SK-N-SH (cell line): Measurements from ENCODE around the gene IMPDH2. TPM values are rescaled to one million over a fixed set of nuclear protein-coding genes. Genes with fewer than 3 reads are reported as not detected.

Experiments used
- CTCF ChIA-PET: fragments of 300-600, 350-600 bp; formaldehyde crosslinking; extraction: SDS; loops from one replicate; lab custom pipeline; 2021; lab: Yijun Ruan, JAX
- POLR2A ChIA-PET: fragments of 350-600 bp; sonication (Branson Sonifier 250); formaldehyde crosslinking; extraction: SDS; loops from one replicate; lab custom pipeline; 2020; ENCODE audit warnings: antibody characterized with exemption, inconsistent platforms; lab: Yijun Ruan, JAX
- DNase-seq: peaks from one replicate; pipeline ENCODE4 v3.0.0; 2012
- H2AFZ ChIP-seq: fragments of 200-600 bp; sonication (generic); 2 replicates; pipeline ENCODE4 v1.8.1; 2016; ENCODE audit warnings: antibody characterized with exemption, mild to moderate bottlenecking, low read depth
- H3F3A ChIP-seq: fragments of 200-600 bp; sonication (generic); replicated peaks from 2 replicates; pipeline ENCODE3; 2016; ENCODE audit warnings: antibody characterized with exemption, mild to moderate bottlenecking; ENCODE audit not compliant: insufficient read depth
- H3K27ac ChIP-seq, 2 experiments: fragments of 200-500 bp in 1 of 2; fragments of 200-600 bp in 1 of 2; sonication (Bioruptor generic) in 1 of 2; sonication (generic), shearing (Covaris generic) in 1 of 2; 2 replicates each; pipeline versions ENCODE4 v1.5.1 to v1.6.1; 2014 to 2016; ENCODE audit warnings: low read depth in 2 of 2, inconsistent platforms in 1 of 2, low read length in 1 of 2, mild to moderate bottlenecking in 1 of 2, mixed read lengths in 1 of 2
- H3K27me3 ChIP-seq: fragments of 200-600 bp; sonication (generic), shearing (Covaris generic); 2 replicates; pipeline ENCODE4 v1.6.1; 2016; ENCODE audit warnings: mixed run types; ENCODE audit not compliant: insufficient read depth
- H3K36me3 ChIP-seq, 2 experiments: fragments of 200-500 bp in 1 of 2; fragments of 200-600 bp in 1 of 2; sonication (Bioruptor generic) in 1 of 2; sonication (generic) in 1 of 2; replicated peaks in 1 of 2; 2 replicates each; pipeline versions ENCODE3 to v1.5.1; 2014 to 2016; ENCODE audit warnings: low read length in 1 of 2, mild to moderate bottlenecking in 1 of 2; ENCODE audit not compliant: insufficient read depth in 2 of 2, control insufficient read depth in 1 of 2
- H3K4me1 ChIP-seq, 2 experiments: fragments of 200-500 bp in 1 of 2; fragments of 200-600 bp in 1 of 2; sonication (Bioruptor generic) in 1 of 2; sonication (generic), shearing (Covaris generic) in 1 of 2; 2 replicates each; pipeline versions ENCODE4 v1.5.1 to v1.6.1; 2014 to 2016; ENCODE audit warnings: low read depth in 1 of 2, low read length in 1 of 2, mixed run types in 1 of 2; ENCODE audit not compliant: insufficient read depth in 2 of 2, control insufficient read depth in 1 of 2
- H3K4me2 ChIP-seq: fragments of 200-600 bp; sonication (generic), shearing (Covaris generic); 2 replicates; pipeline ENCODE4 v1.6.1; 2017; ENCODE audit warnings: mixed run types
- H3K4me3 ChIP-seq, 2 experiments: fragments of 200-500 bp in 1 of 2; fragments of 200-600 bp in 1 of 2; sonication (Bioruptor generic) in 1 of 2; sonication (generic), shearing (Covaris generic) in 1 of 2; 2 replicates each; pipeline versions ENCODE4 v1.5.1 to v1.8.1; 2014 to 2016; ENCODE audit warnings: low read depth in 2 of 2, inconsistent platforms in 1 of 2, low read length in 1 of 2, mild to moderate bottlenecking in 1 of 2, mixed read lengths in 1 of 2, moderate library complexity in 1 of 2
- H3K79me2 ChIP-seq: fragments of 200-600 bp; sonication (generic); 2 replicates; pipeline ENCODE4 v1.8.1; 2017; ENCODE audit warnings: mild to moderate bottlenecking; ENCODE audit not compliant: insufficient read depth
- H3K9ac ChIP-seq: fragments of 200-600 bp; sonication (generic); 2 replicates; pipeline ENCODE4 v1.6.1; 2017; ENCODE audit warnings: mixed run types
- H3K9me2 ChIP-seq: fragments of 200-600 bp; sonication (generic); 2 replicates; pipeline ENCODE4 v1.6.1; 2017; ENCODE audit warnings: mixed run types
- H3K9me3 ChIP-seq: fragments of 200-600 bp; sonication (generic); 2 replicates; pipeline ENCODE4 v1.6.1; 2017; ENCODE audit warnings: mixed run types, mild to moderate bottlenecking, moderate library complexity
- H4K20me1 ChIP-seq: fragments of 200-600 bp; sonication (generic); 2 replicates; pipeline ENCODE4 v1.6.1; 2017; ENCODE audit warnings: mild to moderate bottlenecking, mixed run types; ENCODE audit not compliant: insufficient read depth
- CHD2 ChIP-seq: fragments of 150-350 bp; IDR thresholded peaks from 2 replicates; pipeline ENCODE4 v1.6.1; 2018; ENCODE audit warnings: low read length; ENCODE audit not compliant: partially characterized antibody
- EP300 ChIP-seq, 2 experiments: IDR thresholded peaks; 2 replicates each; pipeline versions ENCODE4 v1.4.0 to v1.6.1; 2012; ENCODE audit warnings: borderline replicate concordance in 1 of 2, low read depth in 1 of 2, low read length in 1 of 2
- EZH2phosphoT487 ChIP-seq: fragments of 200-600 bp; sonication (generic); IDR thresholded peaks from 2 replicates; pipeline ENCODE4 v1.6.1; 2017; ENCODE audit warnings: low read depth, mixed run types, mild to moderate bottlenecking, antibody characterized with exemption, moderate library complexity, borderline replicate concordance
- FOXM1 ChIP-seq: IDR thresholded peaks from 2 replicates; pipeline ENCODE4 v1.4.0; 2012; ENCODE audit warnings: low read depth, mild to moderate bottlenecking
- IRF3 ChIP-seq: fragments of 150-350 bp; IDR thresholded peaks from 2 replicates; pipeline ENCODE4 v1.6.1; 2016; ENCODE audit warnings: mild to moderate bottlenecking, low read depth, low read length
- MEF2A ChIP-seq: IDR thresholded peaks from 2 replicates; pipeline ENCODE4 v1.4.0; 2012; ENCODE audit warnings: low read depth, borderline replicate concordance
- NRF1 ChIP-seq: IDR thresholded peaks from 2 replicates; pipeline ENCODE4 v1.6.1; 2012; ENCODE audit warnings: low read depth, mild to moderate bottlenecking, low read length
- POLR2AphosphoS5 ChIP-seq: IDR thresholded peaks from 2 replicates; pipeline ENCODE4 v1.6.1; 2012; ENCODE audit warnings: low read depth, low read length
- RAD21 ChIP-seq: IDR thresholded peaks from 2 replicates; pipeline ENCODE4 v1.6.1; 2012; ENCODE audit warnings: mild to moderate bottlenecking, low read length
- RCOR1 ChIP-seq: fragments of 150-350 bp; IDR thresholded peaks from 2 replicates; pipeline ENCODE4 v1.6.1; 2017; ENCODE audit warnings: antibody characterized with exemption, low read length
- REST ChIP-seq: IDR thresholded peaks from 2 replicates; pipeline ENCODE4 v1.6.1; 2012; ENCODE audit warnings: mild to moderate bottlenecking, low read depth, low read length, moderate library complexity
- SIN3A ChIP-seq: IDR thresholded peaks from 2 replicates; pipeline ENCODE4 v1.6.1; 2012; ENCODE audit warnings: low read depth, mild to moderate bottlenecking, low read length, moderate library complexity, borderline replicate concordance
- USF1 ChIP-seq: IDR thresholded peaks from 2 replicates; pipeline ENCODE4 v1.4.0; 2012; ENCODE audit warnings: low read depth, borderline replicate concordance
- WGBS: methylation state at CpG from one replicate; pipeline ENCODE4 v1.1.6; 2017; ENCODE audit warnings: low lambda C conversion rate; 5-methylcytosine and 5-hydroxymethylcytosine counted together
- polyA plus RNA-seq, 3 experiments: library from polyadenylated mRNA; depleted of rRNA; stranded (reverse); fragments of >200 nt; gene quantifications; 2 replicates each; pipeline ENCODE4 v1.2.3, GENCODE V29; 2012

IMPDH2 gene
- polyA plus RNA-seq, 1 of the 3 experiments (the other 2 are of a cell fraction): 305 TPM

GRCh38 chr3:48985831-48986376 lies 43.3 kb downstream of the IMPDH2 start:
- DNase-seq: no peak
- no peak overlapping the region for H3K4me2 ChIP-seq
- 90% methylated on average over 4 of the region's 7 CpGs for WGBS
- no peak overlapping the region for H3K9ac ChIP-seq
- H3K36me3 ChIP-seq: peaks cover 28 to 38% of the 10 kb centered on the region in 2 experiments
- CTCF ChIA-PET: interaction anchor here (0.9 to 7.3 kb wide), 5 partner anchors 11 to 67 kb away, joined by 3 to 114 read pairs (median 3); partner anchors contain the start of genes ARIH2, DALRD3 and NDUFAF3
- H3K79me2 ChIP-seq: peaks cover 4% of the 10 kb centered on the region; the same call in 1 of the 2 replicates
- H4K20me1 ChIP-seq: no peaks in the 10 kb centered on the region
- H3K27me3 ChIP-seq: no peaks in the 10 kb centered on the region
- no peaks in the 10 kb centered on the region for H3K9me3 ChIP-seq
- no peaks in the 10 kb centered on the region for H3K9me2 ChIP-seq
- TF ChIP-seq RAD21: no peak
- no peak for TF ChIP-seq MEF2A
- TF ChIP-seq USF1: no peak
- no peak for TF ChIP-seq FOXM1
- TF ChIP-seq EP300 (IDR thresholded peaks at IDR 0.05; ENCODE audit: borderline replicate concordance in 1 of 2, low read depth in 1 of 2, low read length in 1 of 2): no peak
- no peak for TF ChIP-seq CHD2
- TF ChIP-seq EZH2phosphoT487: no peak
- no peak for TF ChIP-seq POLR2AphosphoS5
- TF ChIP-seq SIN3A: no peak
- no peak overlapping the region for H3K27ac ChIP-seq
- POLR2A ChIA-PET: interaction anchor here (0.6 kb wide), 1 partner anchor 1136 kb away, joined by 4 read pairs; no protein-coding TSS in a partner anchor
- H2AFZ ChIP-seq: no peak overlapping the region
- H3F3A ChIP-seq: peaks cover 11% of the 10 kb centered on the region
- no peak overlapping the region for H3K4me3 ChIP-seq
- no peaks in the 10 kb centered on the region for H3K4me1 ChIP-seq

- POLR2A ChIA-PET: no interaction called here
- no peaks in the 10 kb centered on the region for H4K20me1 ChIP-seq
- H3K4me1 ChIP-seq: no peaks in the 10 kb centered on the region
- peaks cover 33 to 48% of the 10 kb centered on the region in 2 experiments for H3K36me3 ChIP-seq
- no peak for TF ChIP-seq USF1
- TF ChIP-seq REST: no peak
- TF ChIP-seq IRF3: no peak
- no peak for TF ChIP-seq RCOR1
- TF ChIP-seq NRF1: no peak
- no peak for TF ChIP-seq MEF2A
- no peak for TF ChIP-seq RAD21
- no peak overlapping the region for H3K27ac ChIP-seq
- no peaks in the 10 kb centered on the region for H3K9me2 ChIP-seq
- H3K4me3 ChIP-seq: no peak overlapping the region
- H3K9ac ChIP-seq: no peak overlapping the region
- no peaks in the 10 kb centered on the region for H3K79me2 ChIP-seq
- no peak overlapping the region for H3K4me2 ChIP-seq
- no peaks in the 10 kb centered on the region for H3K9me3 ChIP-seq
- no peak for DNase-seq
- CTCF ChIA-PET: interaction anchor here (0.7 to 1.2 kb wide), 3 partner anchors 20 to 33 kb away, joined by 3 to 5 read pairs (median 3); no protein-coding TSS in a partner anchor
- peaks cover 11% of the 10 kb centered on the region for H3F3A ChIP-seq
- H3K27me3 ChIP-seq: no peaks in the 10 kb centered on the region
- H2AFZ ChIP-seq: no peak overlapping the region
Observed at GRCh38 chr3:48984663-48985062, 44.5 kb downstream of the IMPDH2 start.
